ENCODE data around the gene RAB3C. TPM values are rescaled to one million over a fixed set of nuclear protein-coding genes. Genes with fewer than 3 reads are reported as not detected.

The RAB3C gene
- total RNA-seq, 4 donors from 2014 or later, result 1.1 to 2.7 (median 1.2) TPM; not detected in 1

DNA sequence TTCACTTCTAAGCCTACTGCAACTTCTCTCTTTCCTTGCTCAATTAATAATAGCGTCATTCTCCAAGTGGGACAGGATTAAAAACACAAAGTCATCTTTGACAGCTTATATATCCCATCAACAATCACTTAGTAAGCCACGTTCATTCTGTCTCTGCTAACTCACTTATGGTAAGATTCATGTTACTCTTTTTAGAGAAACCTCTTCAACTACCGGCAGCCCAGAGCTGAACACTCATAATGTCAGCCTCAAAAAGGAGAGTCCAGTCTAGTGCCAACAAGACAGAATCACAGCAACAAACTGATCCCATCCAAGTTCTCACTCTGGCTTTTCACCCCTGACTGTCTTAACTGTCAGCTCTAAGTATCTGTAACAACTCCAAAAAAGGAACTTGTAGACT lies 196.0 kb downstream of the RAB3C start:
- Histone ChIP-seq H3K27ac (no peak overlapping the region), H3K4me1 (no peaks in the 10 kb centered on the region), H3K27me3 (no peaks in the 10 kb centered on the region), H3K4me3 (no peak overlapping the region), H3K36me3 (no peaks in the 10 kb centered on the region), H3K9me3 (no peaks in the 10 kb centered on the region)
- DNase-seq, result no peak
- TF ChIP-seq, protein P1, sequence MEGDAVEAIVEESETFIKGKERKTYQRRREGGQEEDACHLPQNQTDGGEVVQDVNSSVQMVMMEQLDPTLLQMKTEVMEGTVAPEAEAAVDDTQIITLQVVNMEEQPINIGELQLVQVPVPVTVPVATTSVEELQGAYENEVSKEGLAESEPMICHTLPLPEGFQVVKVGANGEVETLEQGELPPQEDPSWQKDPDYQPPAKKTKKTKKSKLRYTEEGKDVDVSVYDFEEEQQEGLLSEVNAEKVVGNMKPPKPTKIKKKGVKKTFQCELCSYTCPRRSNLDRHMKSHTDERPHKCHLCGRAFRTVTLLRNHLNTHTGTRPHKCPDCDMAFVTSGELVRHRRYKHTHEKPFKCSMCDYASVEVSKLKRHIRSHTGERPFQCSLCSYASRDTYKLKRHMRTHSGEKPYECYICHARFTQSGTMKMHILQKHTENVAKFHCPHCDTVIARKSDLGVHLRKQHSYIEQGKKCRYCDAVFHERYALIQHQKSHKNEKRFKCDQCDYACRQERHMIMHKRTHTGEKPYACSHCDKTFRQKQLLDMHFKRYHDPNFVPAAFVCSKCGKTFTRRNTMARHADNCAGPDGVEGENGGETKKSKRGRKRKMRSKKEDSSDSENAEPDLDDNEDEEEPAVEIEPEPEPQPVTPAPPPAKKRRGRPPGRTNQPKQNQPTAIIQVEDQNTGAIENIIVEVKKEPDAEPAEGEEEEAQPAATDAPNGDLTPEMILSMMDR (IDR thresholded peaks at IDR 0.05), result no peak
- TF ChIP-seq POLR2A (IDR thresholded peaks at IDR 0.05), result no peak

DNA sequence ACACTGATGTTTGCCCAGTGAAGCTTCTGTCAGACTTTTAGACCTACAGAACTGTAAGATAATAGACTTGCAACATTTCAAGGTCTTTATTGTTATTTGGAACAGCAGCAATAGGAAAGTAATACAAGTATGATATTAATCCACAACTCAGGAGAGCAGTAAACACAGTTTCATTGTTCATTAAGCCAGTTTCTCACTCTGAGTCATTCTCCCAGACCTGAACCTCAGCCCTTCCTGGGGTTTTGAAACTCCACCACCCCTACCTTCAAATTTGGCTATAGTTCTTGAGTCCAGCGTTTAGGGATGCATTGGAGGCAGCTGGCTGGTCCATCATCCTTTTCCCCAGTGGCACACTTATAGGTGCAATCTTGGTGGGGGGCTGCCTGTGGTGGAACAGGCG lies 203.2 kb downstream of the RAB3C start:
- no peak for TF ChIP-seq POLR2A (IDR thresholded peaks at IDR 0.05)
- TF ChIP-seq, protein P1 (IDR thresholded peaks at IDR 0.05), result no peak
- DNase-seq, result no peak
- no peaks in the 10 kb centered on the region for H3K27me3 ChIP-seq
- no peaks in the 10 kb centered on the region for H3K9me3 ChIP-seq
- no peak overlapping the region for H3K27ac ChIP-seq
- no peaks in the 10 kb centered on the region for H3K4me1 ChIP-seq
- no peaks in the 10 kb centered on the region for H3K36me3 ChIP-seq
- no peak overlapping the region for H3K4me3 ChIP-seq

DNA sequence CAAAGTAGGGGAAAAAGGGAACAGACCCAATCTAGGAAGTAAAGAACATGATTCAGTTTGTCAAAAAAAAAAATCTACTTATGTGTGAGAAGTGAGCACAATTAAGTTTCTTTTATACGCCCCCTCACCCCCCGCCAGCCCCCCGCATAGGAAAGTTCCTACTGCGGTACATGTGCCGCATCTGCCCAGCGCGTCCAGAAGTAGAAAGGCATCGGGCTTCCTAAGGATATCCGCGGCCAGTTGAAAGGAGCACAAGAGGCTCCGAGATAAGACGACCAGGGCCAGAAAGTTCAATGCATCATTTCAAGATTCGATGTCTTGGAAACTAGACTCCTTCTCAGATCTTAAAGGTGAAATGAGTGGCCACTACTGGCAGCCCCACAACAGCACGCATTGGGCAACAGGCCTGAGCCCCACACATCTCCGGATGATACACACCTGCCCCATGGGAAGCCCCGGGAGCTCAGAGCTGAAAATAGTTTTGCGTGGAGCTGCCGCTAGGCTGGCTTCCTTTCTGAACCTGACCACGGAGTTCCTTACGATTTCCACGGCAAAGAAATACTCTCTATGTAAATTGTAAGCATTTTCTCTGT lies 203.9 kb downstream of the RAB3C start:
- H3K27ac ChIP-seq, result no peak overlapping the region

DNA sequence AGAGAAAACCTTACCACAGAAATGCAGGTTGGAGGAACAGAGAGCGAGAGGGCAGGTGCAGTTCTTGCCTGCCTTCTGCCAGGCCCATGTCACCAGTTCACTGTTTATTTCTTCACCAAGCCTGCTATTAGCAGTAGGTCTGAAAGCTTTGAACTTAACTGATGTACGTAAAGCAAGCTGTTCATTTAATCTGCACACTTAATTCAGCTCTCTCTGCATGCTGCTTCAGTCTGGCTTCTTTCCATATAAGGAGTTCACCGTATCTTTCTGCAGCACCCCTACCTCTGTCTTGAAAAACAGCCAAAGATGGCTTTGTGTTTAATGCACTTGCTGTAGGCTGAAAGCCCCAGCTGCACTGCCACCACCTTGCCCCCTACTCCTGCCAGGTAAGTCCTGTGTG lies 205.1 kb downstream of the RAB3C start:
- H3K9me3 ChIP-seq, result no peaks in the 10 kb centered on the region
- no peaks in the 10 kb centered on the region for H3K27me3 ChIP-seq
- no peak for DNase-seq
- H3K4me3 ChIP-seq, result no peak overlapping the region
- TF ChIP-seq POLR2A (IDR thresholded peaks at IDR 0.05), result no peak
- TF ChIP-seq, protein P1 (IDR thresholded peaks at IDR 0.05), result no peak
- H3K4me1 ChIP-seq, result no peaks in the 10 kb centered on the region
- no peaks in the 10 kb centered on the region for H3K36me3 ChIP-seq
- no peak overlapping the region for H3K27ac ChIP-seq

More for the DNA sequence above, 203.9 kb downstream of the RAB3C start:
- Histone ChIP-seq H3K4me1 (no peaks in the 10 kb centered on the region), H3K36me3 (no peaks in the 10 kb centered on the region), H3K27me3 (no peaks in the 10 kb centered on the region), H3K4me3 (no peak overlapping the region), H3K9me3 (no peaks in the 10 kb centered on the region)
- no peak for DNase-seq
- TF ChIP-seq, protein P1 (IDR thresholded peaks at IDR 0.05), result no peak
- no peak for TF ChIP-seq POLR2A (IDR thresholded peaks at IDR 0.05)

DNA sequence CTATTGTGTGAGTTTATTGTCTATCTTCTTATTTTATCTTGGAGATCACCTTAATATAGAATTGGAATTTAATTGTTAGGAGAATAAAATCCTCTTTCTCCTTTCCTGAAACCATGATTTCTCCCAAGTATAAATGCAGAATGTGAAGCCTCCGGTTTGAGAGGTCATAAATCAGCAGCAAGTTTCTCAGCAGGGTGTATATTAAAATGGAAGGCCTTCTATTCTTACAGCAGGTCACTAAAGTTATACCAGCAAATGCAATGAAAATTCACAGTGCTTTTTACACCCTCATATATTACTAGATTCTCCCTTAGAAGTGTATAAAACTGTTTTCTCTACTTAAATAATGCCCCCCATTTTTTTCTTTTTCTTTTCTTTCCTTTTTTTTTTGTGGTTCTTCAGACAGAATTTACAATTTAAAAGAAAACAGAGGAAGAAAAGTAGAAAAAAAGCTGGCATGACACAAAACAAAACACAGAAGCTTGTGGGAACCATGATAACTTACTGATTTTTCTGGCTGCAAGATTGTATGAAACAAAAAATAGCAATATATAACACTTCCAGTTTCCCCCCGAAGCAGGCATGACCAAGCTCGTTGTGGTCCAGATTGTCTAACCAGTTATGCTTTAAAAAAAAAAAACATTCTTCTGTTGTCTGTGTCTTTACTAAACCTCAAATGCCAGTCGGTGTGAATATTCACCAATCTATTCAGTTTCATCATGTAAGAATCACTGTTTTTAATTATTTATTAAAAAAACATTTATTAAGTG lies 211.2 kb downstream of the RAB3C start:
- no peak for DNase-seq
- no peak overlapping the region for H3K4me3 ChIP-seq
- H3K36me3 ChIP-seq, result no peaks in the 10 kb centered on the region
- no peak for TF ChIP-seq POLR2A (IDR thresholded peaks at IDR 0.05)
- TF ChIP-seq, protein P1 (IDR thresholded peaks at IDR 0.05), result no peak
- no peak overlapping the region for H3K27ac ChIP-seq
- no peaks in the 10 kb centered on the region for H3K9me3 ChIP-seq
- H3K4me1 ChIP-seq, result no peaks in the 10 kb centered on the region
- H3K27me3 ChIP-seq, result no peaks in the 10 kb centered on the region

Measured in Peyer's patch (tissue), 4 donors.